Choroid plexus epithelial cell (primary cell): Measurements from ENCODE around the gene TNFAIP2.

Experiments used
- DNase-seq: peaks from one replicate; pipeline ENCODE4 v3.0.0-alpha.2; 2010; ENCODE audit warnings: low read depth
- H3K4me3 ChIP-seq: 2 replicates; pipeline ENCODE4 v1.5.1; 2011; ENCODE audit warnings: low read depth, mild to moderate bottlenecking, control low read depth, low read length, moderate library complexity
- CTCF ChIP-seq: conservative IDR thresholded peaks from 2 replicates; pipeline ENCODE4 v1.5.1; 2011; ENCODE audit warnings: low read depth, mild to moderate bottlenecking, control low read depth, inconsistent platforms, low read length, moderate library complexity

TNFAIP2 gene

GRCh38 chr14:103131580-103131979 lies 8.3 kb downstream of the TNFAIP2 start:
- no peak for DNase-seq
- no peak for TF ChIP-seq CTCF
- H3K4me3 ChIP-seq = no peak overlapping the region

- no peak for TF ChIP-seq CTCF
- DNase-seq = peak; percentile 89
- no peak overlapping the region for H3K4me3 ChIP-seq
Observed at GRCh38 chr14:103132381-103133209, 9.3 kb downstream of the TNFAIP2 start.

GRCh38 chr14:103133210-103134140 lies 10.2 kb downstream of the TNFAIP2 start:
- no peak for TF ChIP-seq CTCF
- no peak overlapping the region for H3K4me3 ChIP-seq
- no peak for DNase-seq

- TF ChIP-seq CTCF = no peak
- DNase-seq = no peak
- H3K4me3 ChIP-seq = no peak overlapping the region
Observed at GRCh38 chr14:103134405-103134804, 11.1 kb downstream of the TNFAIP2 start.

GRCh38 chr14:103134919-103135318 lies 11.7 kb downstream of the TNFAIP2 start:
- DNase-seq = no peak
- H3K4me3 ChIP-seq = no peak overlapping the region
- no peak for TF ChIP-seq CTCF

GRCh38 chr14:103135333-103136260 lies 12.3 kb downstream of the TNFAIP2 start:
- no peak for DNase-seq
- no peak overlapping the region for H3K4me3 ChIP-seq
- TF ChIP-seq CTCF = no peak
